Measurements from ENCODE around the gene CCDC200.
"Not testable (repeated sequence)": the region's sequence is repeated elsewhere in the genome, so short reads cannot be mapped to it uniquely, and the experiment has no call there.

GRCh38 chr17:43240596-43241352 is 12.4 kb upstream of the CCDC200 start:
- TF ChIP-seq POLR2A, CTCF (IDR thresholded peaks at IDR 0.05): not testable (repeated sequence)
